GM11168 (cell line): ENCODE data around the gene NEU2.
"Not testable (repeated sequence)": the region's sequence is repeated elsewhere in the genome, so short reads cannot be mapped to it uniquely, and the experiment has no call there.

Experiments
- in situ Hi-C: fragments of 300-500 bp; cut with MboI; formaldehyde crosslinking; loops from one replicate; pipeline ENCODE4 v1.12.0; 2022; ENCODE audit warnings: low sequenced_read_pairs; ENCODE audit not compliant: unreplicated experiment

The NEU2 gene

GRCh38 chr2:233033672-233034071, 1.2 kb downstream of the NEU2 start:
- in situ Hi-C loops: no loop called here

GRCh38 chr2:233034091-233034882, 1.8 kb downstream of the NEU2 start:
- in situ Hi-C loops: no loop called here

GRCh38 chr2:233035426-233036161, 3.1 kb downstream of the NEU2 start:
- in situ Hi-C loops: no loop called here

- in situ Hi-C loops: no loop called here
These were observed 3.8 kb downstream of the NEU2 start for GRCh38 chr2:233036162-233036838.

GRCh38 chr2:233037078-233037477, 4.6 kb downstream of the NEU2 start:
- in situ Hi-C loops: no loop called here

- in situ Hi-C loops: no loop called here
These were observed 6.9 kb downstream of the NEU2 start for GRCh38 chr2:233039212-233039845.

- in situ Hi-C loops: loop anchor here (10.0 kb wide), 1 partner anchor 175 kb away; no protein-coding TSS in a partner anchor
These were observed 7.5 kb downstream of the NEU2 start for GRCh38 chr2:233039846-233040530.

GRCh38 chr2:233040571-233040970, 8.1 kb downstream of the NEU2 start:
- in situ Hi-C loops: loop anchor here (10.0 kb wide), 1 partner anchor 176 kb away; no protein-coding TSS in a partner anchor

GRCh38 chr2:233041722-233042323, 9.4 kb downstream of the NEU2 start:
- in situ Hi-C loops: loop anchor here (10.0 kb wide), 1 partner anchor 177 kb away; no protein-coding TSS in a partner anchor

- in situ Hi-C loops: loop anchor here (10.0 kb wide), 1 partner anchor 178 kb away; no protein-coding TSS in a partner anchor
These were observed 10.1 kb downstream of the NEU2 start for GRCh38 chr2:233042549-233042948.

GRCh38 chr2:233044974-233045605, 12.6 kb downstream of the NEU2 start:
- in situ Hi-C loops: loop anchor here (10.0 kb wide), 1 partner anchor 180 kb away; no protein-coding TSS in a partner anchor

- in situ Hi-C loops: loop anchor here (10.0 kb wide), 1 partner anchor 182 kb away; no protein-coding TSS in a partner anchor
These were observed 14.7 kb downstream of the NEU2 start for GRCh38 chr2:233047206-233047605.

GRCh38 chr2:233047667-233048066, 15.2 kb downstream of the NEU2 start:
- in situ Hi-C loops: loop anchor here (10.0 kb wide), 1 partner anchor 183 kb away; no protein-coding TSS in a partner anchor

- in situ Hi-C loops: loop anchor here (10.0 kb wide), 1 partner anchor 184 kb away; no protein-coding TSS in a partner anchor
These were observed 16.2 kb downstream of the NEU2 start for GRCh38 chr2:233048569-233049193.

GRCh38 chr2:233049194-233049761, 16.8 kb downstream of the NEU2 start:
- in situ Hi-C loops: loop anchor here (10.0 kb wide), 1 partner anchor 184 kb away; no protein-coding TSS in a partner anchor

- in situ Hi-C loops: no loop called here
These were observed 19.0 kb downstream of the NEU2 start for GRCh38 chr2:233051241-233052149.

GRCh38 chr2:233052517-233052916, 20.0 kb downstream of the NEU2 start:
- in situ Hi-C loops: not testable (repeated sequence)
